Stimulated activated naive CD4-positive, alpha-beta T cell treated with Interleukin-2 at 50 U/mL for 16 hours (primary cell): Measurements from ENCODE around the gene KDM4B.
"Not testable (repeated sequence)": the region's sequence is repeated elsewhere in the genome, so short reads cannot be mapped to it uniquely, and the experiment has no call there.

Experiments
- DNase-seq: peaks from one replicate; lab custom pipeline; 2025; lab: John Stamatoyannopoulos, UW

KDM4B gene

DNA sequence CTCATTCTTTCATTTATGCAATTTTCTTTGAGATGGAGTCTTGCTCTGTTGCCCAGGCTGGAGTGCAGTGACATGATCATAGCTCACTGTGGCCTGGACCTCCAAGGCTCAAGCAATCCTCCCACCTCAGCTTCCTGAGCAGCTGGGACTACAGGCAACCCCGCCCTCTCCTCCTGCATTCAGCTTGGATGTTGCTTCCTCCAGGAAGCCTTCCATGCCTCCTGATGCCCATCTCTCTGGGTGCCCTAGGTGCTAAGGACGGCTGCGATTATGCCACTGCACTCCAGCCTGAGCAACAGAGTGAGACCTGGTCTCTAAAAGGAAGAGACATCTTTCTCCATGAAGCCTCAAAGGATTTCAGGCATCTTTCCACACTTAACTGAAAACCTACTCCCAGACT, 209.9 kb downstream of the KDM4B start:
- DNase-seq: no peak

DNA sequence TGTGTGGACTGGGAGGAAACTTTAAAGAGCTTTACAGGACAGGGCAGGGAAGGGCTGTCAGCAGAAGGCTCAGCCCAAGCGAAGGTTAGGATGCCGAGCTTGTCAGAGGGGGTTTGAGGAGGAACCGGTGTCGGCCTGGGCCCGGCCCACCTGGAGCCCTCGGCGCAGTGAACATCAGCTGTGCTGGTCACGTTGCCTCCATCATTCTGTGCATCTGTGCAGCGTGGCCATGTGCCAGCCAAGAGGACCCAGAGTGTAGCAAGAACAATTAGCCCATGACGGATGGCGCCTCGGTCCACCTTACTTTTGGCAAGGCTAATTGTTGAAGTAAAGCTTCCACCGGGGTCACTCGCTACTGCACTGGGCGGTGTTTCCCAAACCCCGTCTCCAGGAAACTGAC, 210.3 kb downstream of the KDM4B start:
- DNase-seq: no peak

DNA sequence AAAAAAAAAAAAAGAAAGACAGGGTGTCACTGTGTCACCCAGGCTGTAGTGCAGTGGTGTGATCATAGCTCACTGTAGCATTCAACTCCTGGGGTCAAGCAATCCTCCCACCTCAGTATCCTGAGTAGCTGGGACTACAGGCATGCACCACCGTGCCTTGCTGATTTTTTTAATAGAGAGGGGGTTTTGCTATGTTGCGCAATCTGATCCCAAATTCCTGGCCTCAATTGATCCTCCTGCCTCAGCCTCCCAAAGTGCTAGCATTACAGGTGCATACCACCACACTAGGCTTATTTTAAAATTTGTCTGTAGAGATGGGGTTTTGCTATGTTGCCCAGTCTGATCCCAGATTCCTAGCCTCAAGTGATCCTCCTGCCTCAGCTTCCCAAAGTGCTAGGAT, 212.4 kb downstream of the KDM4B start:
- DNase-seq: no peak

DNA sequence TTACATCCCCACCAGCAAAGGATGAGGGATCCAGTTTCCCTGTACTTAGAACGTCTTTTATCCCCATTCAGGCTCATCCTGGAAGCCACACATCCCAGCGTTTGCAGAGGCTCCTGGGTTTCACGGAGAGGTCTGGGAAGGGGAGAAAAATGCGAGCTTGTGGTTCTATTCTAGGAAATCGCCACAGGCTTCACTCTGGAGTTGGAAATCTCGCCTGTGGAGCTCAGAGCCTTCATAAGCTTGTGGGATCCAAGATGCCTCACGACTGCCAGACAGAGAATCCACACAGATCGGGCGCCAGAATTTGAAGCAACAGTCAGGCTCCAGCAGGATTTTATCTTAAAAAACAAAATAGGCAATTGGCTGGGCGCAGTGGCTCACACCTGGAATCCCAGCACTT, 213.8 kb downstream of the KDM4B start:
- DNase-seq: no peak

DNA sequence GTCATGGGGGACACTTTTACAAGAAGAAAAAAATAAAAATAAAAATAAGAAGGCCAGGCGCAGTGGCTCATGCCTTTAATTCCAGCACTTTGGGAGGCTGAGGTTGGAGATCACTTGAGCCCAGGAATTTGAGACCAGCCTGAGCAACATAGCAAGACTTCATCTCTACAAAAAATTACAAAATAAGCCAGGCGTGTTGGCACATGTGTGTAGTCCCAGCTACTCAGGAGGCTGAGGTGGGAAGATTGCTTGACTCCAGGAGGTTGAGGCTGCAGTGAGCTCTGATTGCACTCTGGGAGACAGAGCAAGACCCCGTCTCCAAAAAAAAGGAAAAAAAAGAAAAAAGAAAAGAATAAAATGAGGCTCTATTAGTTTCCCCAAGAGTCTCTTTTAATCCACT, 214.7 kb downstream of the KDM4B start:
- no peak for DNase-seq

DNA sequence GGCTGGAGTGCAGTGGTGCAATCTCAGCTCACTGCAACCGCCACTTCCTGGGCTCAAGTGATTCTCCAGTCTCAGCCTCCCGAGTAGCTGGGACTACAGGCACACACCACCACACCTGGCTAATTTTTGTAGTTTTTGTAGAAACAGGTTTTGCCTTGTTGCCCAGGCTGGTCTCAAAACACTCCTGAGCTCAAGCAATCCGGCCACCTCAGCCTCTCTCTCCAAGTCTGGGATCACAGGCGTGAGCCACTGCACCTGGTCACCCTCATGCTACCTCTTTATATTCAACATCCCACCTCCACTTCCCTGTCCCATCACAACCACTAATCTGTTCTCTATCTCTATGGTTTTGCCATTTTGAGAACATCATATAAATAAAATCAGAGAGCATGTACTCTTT, 216.0 kb downstream of the KDM4B start:
- DNase-seq: no peak

DNA sequence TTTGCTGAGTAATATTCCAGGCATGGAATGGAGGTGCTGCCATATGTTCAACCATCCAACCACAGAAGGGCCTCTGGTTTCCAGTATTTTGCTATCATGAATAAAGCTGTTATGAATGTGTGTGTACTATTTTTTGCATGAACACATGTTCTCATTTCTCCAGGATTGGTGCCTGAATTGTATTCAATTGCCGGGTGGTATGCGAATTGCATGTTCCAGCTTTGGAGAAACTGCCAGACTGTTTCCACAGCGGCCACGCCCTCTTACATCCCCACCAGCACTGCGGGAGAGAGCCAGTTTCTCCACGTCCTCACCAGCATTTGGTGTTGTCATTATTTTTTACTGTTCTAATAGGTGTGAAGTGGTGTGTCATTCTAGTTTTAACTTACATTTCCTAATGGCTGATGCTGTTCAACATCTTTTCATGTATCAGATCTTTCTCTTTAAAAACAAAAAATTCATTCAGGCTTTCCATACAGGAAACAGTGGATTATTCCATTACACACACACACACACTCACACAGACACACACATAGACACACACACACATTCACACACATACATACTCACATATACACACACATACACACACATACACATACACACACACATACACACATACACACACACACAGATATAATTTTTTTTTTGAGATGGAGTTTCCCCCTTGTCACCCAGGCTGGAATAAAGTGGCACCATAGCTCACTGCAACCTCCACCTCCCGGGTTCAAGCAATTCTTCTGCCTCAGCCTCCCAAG, 217.6 kb downstream of the KDM4B start:
- no peak for DNase-seq

DNA sequence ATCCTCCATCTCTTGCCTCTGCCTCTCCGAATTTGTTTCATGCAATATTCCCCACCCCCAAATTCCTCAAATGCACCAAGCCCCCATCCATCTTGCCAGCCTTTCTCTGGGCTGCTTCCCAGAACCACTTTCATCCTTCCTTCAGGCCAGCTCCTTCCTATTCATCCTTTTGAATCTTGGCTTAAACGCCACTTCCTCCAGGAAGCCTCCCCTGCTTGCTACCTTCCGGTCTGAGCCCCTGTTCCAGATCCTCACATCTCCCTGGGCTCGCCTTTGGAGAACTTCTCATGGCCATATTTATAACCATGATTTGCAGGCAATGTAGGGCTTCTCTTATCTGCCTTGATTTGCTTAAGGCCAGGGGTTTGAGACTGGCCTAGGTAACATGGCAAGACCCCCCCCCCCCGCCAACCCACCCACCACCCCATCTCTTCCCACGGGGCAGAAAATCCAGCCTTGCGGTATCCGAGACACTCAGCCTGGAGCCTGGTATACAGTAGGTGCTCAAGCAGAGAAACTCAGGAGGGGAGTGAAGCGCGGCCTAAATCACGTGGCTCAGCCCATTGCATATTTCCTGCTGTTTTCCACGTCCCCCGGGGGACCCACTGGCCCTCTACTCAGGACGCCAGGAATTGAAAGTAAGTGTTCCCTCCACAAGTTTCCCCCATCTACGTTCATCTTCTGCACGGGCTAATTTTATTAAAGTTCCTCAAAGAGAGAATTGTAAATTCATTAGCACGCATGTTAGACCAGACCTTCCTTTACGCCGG, 219.8 kb downstream of the KDM4B start:
- no peak for DNase-seq

DNA sequence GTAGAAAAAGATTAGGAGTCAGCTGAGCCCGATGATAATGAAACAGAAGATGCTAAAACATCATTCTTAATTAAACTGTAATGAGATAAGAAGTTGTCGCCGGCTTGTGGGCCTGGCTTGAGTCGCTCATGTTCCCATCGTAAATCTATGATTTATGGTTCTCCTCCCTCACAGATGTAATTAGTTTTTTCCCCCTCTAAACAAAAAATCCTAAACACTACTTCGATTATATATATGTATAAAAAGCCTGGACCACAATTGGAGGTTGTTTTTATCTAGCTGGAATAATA, 220.3 kb downstream of the KDM4B start:
- DNase-seq: no peak

DNA sequence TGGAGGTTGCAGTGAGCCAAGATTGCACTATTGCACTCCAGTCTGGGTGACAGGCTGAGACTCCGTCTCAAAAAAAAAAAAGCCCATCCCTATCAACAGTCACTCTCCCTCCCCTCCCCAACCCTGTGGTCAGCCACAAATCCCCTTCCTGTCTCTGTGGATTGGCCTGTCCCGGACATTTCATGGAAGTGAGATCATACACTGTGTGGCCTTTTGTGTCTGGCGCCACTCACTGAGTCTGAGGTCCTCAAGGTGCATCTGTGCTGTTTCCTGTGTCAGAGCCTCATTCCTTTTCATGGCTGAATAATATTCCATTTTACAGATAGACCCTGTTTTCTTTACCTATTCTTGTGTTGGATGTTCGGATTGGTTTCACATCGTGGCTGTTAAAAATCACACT, 222.2 kb downstream of the KDM4B start:
- no peak for DNase-seq

DNA sequence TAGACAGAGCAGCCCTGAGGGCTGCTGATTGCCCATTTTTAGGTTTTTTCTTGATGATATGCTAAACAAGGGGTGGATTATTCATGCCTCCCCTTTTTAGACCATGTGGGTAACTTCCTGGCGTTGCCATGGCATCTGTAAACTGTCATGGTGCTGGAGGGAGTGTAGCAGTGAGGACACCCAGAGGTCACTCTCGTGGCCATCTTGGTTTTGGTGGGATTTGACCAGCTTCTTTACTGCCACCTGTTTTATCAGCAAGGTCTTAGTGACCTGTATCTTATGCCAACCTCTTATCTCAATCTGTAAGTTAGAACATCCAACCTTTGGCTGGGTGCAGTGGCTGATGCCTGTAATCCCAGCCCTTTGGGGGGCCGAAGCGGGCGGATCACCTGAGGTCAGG, 223.7 kb downstream of the KDM4B start:
- DNase-seq: no peak

DNA sequence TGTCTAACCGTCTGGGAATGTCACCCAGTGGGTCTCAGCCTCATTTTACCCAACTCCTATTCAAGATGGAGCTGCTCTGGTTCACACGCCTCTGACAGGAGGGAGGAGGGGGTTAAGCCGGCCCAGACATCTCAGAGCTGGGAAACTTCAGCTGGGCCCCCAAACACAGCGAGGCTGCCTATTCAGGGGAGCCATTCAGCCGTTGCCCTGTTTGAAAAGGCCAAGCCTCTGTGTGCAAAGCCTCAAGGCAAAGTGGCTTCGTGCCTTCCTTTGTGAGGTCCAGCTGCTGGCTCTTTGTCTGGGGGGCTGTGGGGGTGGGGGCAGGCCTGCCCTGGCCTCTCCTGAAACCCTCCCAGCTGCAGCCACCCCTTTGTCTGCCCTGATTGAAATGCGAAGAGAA, 224.3 kb downstream of the KDM4B start:
- no peak for DNase-seq

DNA sequence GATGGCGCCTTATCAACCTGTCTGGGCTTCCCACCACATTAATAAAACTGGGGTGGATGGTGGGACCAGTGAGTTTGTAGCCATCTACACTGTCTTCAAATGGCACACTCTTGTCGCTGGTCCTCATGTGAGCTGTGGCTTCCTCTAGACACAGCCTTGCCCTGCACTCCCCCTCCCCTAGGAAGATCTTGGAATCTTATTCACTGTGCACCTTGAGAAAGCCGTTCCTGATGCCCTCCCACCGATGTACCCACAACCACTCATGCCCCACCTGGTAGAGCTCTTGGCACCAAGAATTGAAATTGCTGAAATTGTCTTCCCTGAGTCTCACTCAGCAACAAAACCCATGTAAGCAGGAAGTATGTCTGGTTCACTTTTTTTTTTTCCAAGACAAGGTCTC, 225.7 kb downstream of the KDM4B start:
- DNase-seq: no peak

DNA sequence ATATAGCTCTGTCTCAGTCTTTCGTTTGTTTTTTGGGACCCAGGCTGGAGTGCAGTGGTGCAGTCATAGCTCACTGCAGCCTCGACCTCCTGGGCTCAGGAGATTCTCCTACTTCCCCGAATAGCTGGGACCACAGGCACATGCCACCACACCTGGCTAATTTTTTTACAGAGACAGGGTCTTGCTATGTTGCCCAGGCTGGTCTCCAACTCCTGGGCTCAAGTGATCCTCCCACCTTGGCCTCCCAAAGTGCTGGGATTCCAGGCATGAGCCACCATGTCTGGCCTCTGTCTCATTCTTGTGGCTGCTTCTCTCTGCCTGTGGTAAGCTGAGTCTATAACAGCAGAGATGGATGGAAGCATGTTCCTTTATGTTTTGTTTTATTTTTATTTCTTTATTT, 226.7 kb downstream of the KDM4B start:
- DNase-seq: not testable (repeated sequence)

DNA sequence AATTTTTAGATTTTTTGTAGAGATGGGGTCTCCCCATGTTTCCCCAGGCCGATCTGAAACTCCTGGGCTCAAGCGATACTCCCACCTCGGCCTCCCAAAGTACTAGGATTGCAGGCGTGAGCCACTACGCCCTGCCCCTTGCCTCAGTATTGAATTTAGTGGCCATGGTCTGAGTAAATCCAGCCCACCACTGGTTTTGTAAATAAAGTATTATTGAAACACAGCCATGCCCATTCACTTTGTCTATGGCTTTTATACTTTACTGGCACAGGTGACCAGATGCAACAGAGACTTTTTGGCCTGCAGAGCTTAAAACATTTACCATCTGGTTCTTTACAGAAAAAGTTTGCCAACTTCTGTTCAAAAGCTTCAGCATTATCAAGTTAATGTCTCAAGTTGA, 227.9 kb downstream of the KDM4B start:
- DNase-seq: no peak

DNA sequence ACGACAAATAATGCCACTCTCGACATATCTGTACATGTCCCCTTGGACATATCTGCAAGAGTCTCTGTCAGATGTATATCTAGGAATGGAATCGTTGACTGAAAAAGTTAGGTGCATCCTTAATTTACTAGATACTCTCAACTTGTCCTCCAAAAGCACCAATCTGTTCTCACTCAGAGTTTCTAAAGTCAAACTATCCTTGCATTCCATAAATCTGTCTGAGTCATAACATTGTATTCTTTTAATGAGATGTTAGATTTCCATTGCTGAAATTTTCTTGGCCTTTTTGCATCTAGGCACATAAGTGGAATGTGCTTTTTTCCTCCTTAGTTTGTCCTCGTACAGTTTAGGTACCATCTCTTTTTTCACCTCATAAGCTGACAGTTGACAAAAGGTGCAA, 231.9 kb downstream of the KDM4B start:
- DNase-seq: no peak

DNA sequence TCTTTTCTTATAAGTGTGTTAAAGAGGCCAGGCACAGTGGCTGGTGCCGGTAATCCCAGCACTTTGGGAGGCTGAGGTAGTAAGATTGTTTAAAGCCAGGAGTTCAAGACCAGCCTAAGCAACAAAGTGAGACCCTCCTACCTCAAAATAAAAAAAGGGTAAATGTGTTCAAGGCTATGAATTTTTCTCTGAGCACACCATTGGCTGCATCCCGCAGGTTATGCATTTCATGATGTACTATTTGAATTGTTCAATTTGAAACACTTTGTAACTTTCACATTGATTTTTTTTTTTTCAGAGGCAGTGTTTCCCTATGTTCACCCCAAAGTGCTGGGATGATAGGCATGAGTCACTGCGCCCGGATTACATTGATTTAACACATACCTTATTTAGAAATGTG, 233.6 kb downstream of the KDM4B start:
- no peak for DNase-seq
